ENCODE measurements around the gene SMG6.

GRCh38 chr17:2264067-2264860, 39.3 kb downstream of the SMG6 start:
- no peak for TF ChIP-seq FOXK1 (CRISPR knock-in tag; IDR thresholded peaks at IDR 0.05)
- no peak for TF ChIP-seq FOXJ3 (CRISPR knock-in tag; IDR thresholded peaks at IDR 0.05; ENCODE audit: borderline replicate concordance)
- no peak for TF ChIP-seq SP1 (CRISPR knock-in tag; conservative IDR thresholded peaks at IDR 0.05)
- TF ChIP-seq CTCF (IDR thresholded peaks at IDR 0.05): no peak
- no peak for TF ChIP-seq SMAD4 (CRISPR knock-in tag; IDR thresholded peaks at IDR 0.05)
- no peak for TF ChIP-seq E2F5 (CRISPR knock-in tag; IDR thresholded peaks at IDR 0.05)
- TF ChIP-seq USF2 (CRISPR knock-in tag; IDR thresholded peaks at IDR 0.05): no peak
- no peak for TF ChIP-seq JAZF1 (CRISPR knock-in tag; IDR thresholded peaks at IDR 0.05)
- no peak for TF ChIP-seq STAT6 (CRISPR knock-in tag; conservative IDR thresholded peaks at IDR 0.05; ENCODE audit: low read depth)
- no peak for TF ChIP-seq ZNF232 (CRISPR knock-in tag; IDR thresholded peaks at IDR 0.05)
- TF ChIP-seq KAT7 (CRISPR knock-in tag; IDR thresholded peaks at IDR 0.05; ENCODE audit: borderline replicate concordance): no peak
- no peak for TF ChIP-seq ELF4 (CRISPR knock-in tag; IDR thresholded peaks at IDR 0.05; ENCODE audit: low read depth)
- TF ChIP-seq ATF3 (CRISPR knock-in tag; conservative IDR thresholded peaks at IDR 0.05): no peak
- no peak for TF ChIP-seq MAX (CRISPR knock-in tag; IDR thresholded peaks at IDR 0.05)

All from WTC11 (cell line).